ENCODE results near the gene SVIL. TPM values are rescaled to one million over a fixed set of nuclear protein-coding genes. Genes with fewer than 3 reads are reported as not detected.

SVIL gene
- polyA plus RNA-seq, 1 donor (not counting 4 experiments of a cell fraction or from before 2014, with no cell fraction given): 16.2 TPM

DNA sequence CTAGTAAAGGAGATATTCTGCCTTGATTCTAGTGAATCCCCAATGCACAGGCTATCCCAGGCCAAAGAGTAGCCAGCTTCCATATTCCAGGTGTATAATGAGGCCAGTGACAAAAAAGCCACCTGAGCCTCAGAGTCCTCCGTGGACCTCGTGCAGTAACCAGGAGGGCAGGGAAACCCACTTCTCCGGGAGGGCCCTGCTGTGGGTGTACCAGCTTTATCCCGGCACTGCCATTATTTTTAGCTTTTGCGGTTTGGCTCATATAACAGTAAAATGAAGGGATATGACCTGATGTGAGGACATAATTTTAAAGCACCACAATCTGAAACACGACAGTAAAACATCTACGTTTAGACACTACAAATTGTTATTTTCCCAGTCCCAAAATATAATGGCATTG is 109.0 kb downstream of the SVIL start:
- Histone ChIP-seq H3K79me2 (ENCODE audit: control insufficient read depth, insufficient read depth, low read length) (no peaks in the 10 kb centered on the region), H3K4me3 (ENCODE audit: control insufficient read depth in 2 of 3, extremely low read depth in 1 of 3, insufficient read depth in 2 of 3, low read depth in 1 of 3, low read length in 3 of 3) (no peak overlapping the region), H3K4me2 (ENCODE audit: control insufficient read depth, extremely low read depth, insufficient read depth, low read depth, low read length) (no peak overlapping the region), H4K20me1 (ENCODE audit: control insufficient read depth, extremely low read depth, insufficient read depth, low read length) (no peaks in the 10 kb centered on the region), H3K36me3 (ENCODE audit: control insufficient read depth in 2 of 2, extremely low read depth in 1 of 2, insufficient read depth in 2 of 2, low read length in 2 of 2) (peaks cover 17 to 27% of the 10 kb centered on the region in 2 experiments), H3K9ac (ENCODE audit: control insufficient read depth, extremely low read depth, insufficient read depth, low read length) (no peak overlapping the region), H3K4me1 (ENCODE audit: control insufficient read depth, extremely low read depth, insufficient read depth, low read length) (no peaks in the 10 kb centered on the region), H3K9me1 (ENCODE audit: control insufficient read depth, extremely low read depth, insufficient read depth, low read length) (no peaks in the 10 kb centered on the region), H3K9me3 (ENCODE audit: control insufficient read depth, low read depth, low read length) (no peaks in the 10 kb centered on the region), H3K27me3 (ENCODE audit: control insufficient read depth, extremely low read depth, insufficient read depth, low read length) (no peaks in the 10 kb centered on the region), H3K27ac (ENCODE audit: control insufficient read depth, insufficient read depth, low read length) (no peak overlapping the region), H2AFZ (ENCODE audit: control insufficient read depth, low read length) (no peak overlapping the region)
- TF ChIP-seq, protein P1, sequence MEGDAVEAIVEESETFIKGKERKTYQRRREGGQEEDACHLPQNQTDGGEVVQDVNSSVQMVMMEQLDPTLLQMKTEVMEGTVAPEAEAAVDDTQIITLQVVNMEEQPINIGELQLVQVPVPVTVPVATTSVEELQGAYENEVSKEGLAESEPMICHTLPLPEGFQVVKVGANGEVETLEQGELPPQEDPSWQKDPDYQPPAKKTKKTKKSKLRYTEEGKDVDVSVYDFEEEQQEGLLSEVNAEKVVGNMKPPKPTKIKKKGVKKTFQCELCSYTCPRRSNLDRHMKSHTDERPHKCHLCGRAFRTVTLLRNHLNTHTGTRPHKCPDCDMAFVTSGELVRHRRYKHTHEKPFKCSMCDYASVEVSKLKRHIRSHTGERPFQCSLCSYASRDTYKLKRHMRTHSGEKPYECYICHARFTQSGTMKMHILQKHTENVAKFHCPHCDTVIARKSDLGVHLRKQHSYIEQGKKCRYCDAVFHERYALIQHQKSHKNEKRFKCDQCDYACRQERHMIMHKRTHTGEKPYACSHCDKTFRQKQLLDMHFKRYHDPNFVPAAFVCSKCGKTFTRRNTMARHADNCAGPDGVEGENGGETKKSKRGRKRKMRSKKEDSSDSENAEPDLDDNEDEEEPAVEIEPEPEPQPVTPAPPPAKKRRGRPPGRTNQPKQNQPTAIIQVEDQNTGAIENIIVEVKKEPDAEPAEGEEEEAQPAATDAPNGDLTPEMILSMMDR (optimal IDR thresholded peaks at IDR 0.05 in 1 of 3, IDR thresholded peaks at IDR 0.05 in 1 of 3, conservative IDR thresholded peaks at IDR 0.05 in 1 of 3; ENCODE audit: extremely low read depth in 1 of 3, insufficient read depth in 2 of 3, low read length in 3 of 3): no peak
- no peak for TF ChIP-seq EZH2 (IDR thresholded peaks at IDR 0.05; ENCODE audit: low read length)
- dilution Hi-C loops (cut with MboI; ENCODE audit: extremely low pct_ligation_motif_present, low sequenced_read_pairs): no loop called here
- no peak for DNase-seq (ENCODE audit: low read depth, low spot score)
- no peak for FAIRE-seq

DNA sequence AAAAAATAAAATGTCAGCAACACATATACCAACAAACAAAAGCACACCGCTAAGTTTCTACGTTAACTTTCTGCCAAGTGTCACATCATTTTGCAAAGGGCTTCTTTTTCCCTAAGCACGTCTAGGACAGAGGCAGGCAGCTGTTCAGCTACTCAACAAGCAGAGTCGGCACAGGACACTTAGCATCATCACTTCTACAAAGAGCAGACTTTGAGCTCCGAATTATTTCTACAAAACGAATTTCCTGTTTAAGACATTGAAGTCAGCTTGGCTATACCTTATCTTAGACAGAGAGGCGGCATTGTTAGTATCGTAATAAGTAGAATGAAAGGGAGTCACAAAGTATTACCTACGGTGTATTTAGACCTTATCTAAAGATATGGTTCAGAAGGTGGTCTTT is 110.1 kb downstream of the SVIL start:
- FAIRE-seq (no peak), DNase-seq (ENCODE audit: low read depth, low spot score) (no peak)
- H3K27me3 ChIP-seq (ENCODE audit: control insufficient read depth, extremely low read depth, insufficient read depth, low read length): no peaks in the 10 kb centered on the region
- no peak overlapping the region for H3K4me2 ChIP-seq (ENCODE audit: control insufficient read depth, extremely low read depth, insufficient read depth, low read depth, low read length)
- no peaks in the 10 kb centered on the region for H3K9me1 ChIP-seq (ENCODE audit: control insufficient read depth, extremely low read depth, insufficient read depth, low read length)
- H3K36me3 ChIP-seq (ENCODE audit: control insufficient read depth in 2 of 2, extremely low read depth in 1 of 2, insufficient read depth in 2 of 2, low read length in 2 of 2): peaks cover 17 to 24% of the 10 kb centered on the region in 2 experiments
- no peak overlapping the region for H2AFZ ChIP-seq (ENCODE audit: control insufficient read depth, low read length)
- dilution Hi-C loops (cut with MboI; ENCODE audit: extremely low pct_ligation_motif_present, low sequenced_read_pairs): no loop called here
- no peaks in the 10 kb centered on the region for H4K20me1 ChIP-seq (ENCODE audit: control insufficient read depth, extremely low read depth, insufficient read depth, low read length)
- no peaks in the 10 kb centered on the region for H3K4me1 ChIP-seq (ENCODE audit: control insufficient read depth, extremely low read depth, insufficient read depth, low read length)
- no peak overlapping the region for H3K27ac ChIP-seq (ENCODE audit: control insufficient read depth, insufficient read depth, low read length)
- no peak overlapping the region for H3K4me3 ChIP-seq (ENCODE audit: control insufficient read depth in 2 of 3, extremely low read depth in 1 of 3, insufficient read depth in 2 of 3, low read depth in 1 of 3, low read length in 3 of 3)
- no peaks in the 10 kb centered on the region for H3K79me2 ChIP-seq (ENCODE audit: control insufficient read depth, insufficient read depth, low read length)
- H3K9me3 ChIP-seq (ENCODE audit: control insufficient read depth, low read depth, low read length): no peaks in the 10 kb centered on the region
- TF ChIP-seq, protein P1 (optimal IDR thresholded peaks at IDR 0.05 in 1 of 3, IDR thresholded peaks at IDR 0.05 in 1 of 3, conservative IDR thresholded peaks at IDR 0.05 in 1 of 3; ENCODE audit: extremely low read depth in 1 of 3, insufficient read depth in 2 of 3, low read length in 3 of 3): no peak
- TF ChIP-seq EZH2 (IDR thresholded peaks at IDR 0.05; ENCODE audit: low read length): no peak
- no peak overlapping the region for H3K9ac ChIP-seq (ENCODE audit: control insufficient read depth, extremely low read depth, insufficient read depth, low read length)

Data from keratinocyte (primary cell).